SK-N-MC (cell line): ENCODE data around the gene CRK.
"Not testable (repeated sequence)": the region's sequence is repeated elsewhere in the genome, so short reads cannot be mapped to it uniquely, and the experiment has no call there.

Experiments used
- DNase-seq: peaks from one replicate; pipeline ENCODE4 v3.0.0-alpha.2; 2011; ENCODE audit warnings: low read depth, low spot score
- H3K27ac ChIP-seq: fragments of 200-600 bp; sonication (generic); 2 replicates; pipeline ENCODE4 v1.5.1; 2016; ENCODE audit warnings: mixed run types
- H3K36me3 ChIP-seq: fragments of 200-600 bp; sonication (generic); 2 replicates; pipeline ENCODE4 v1.6.1; 2017; ENCODE audit warnings: antibody characterized with exemption, low read length, mixed read lengths; ENCODE audit not compliant: insufficient read depth
- H3K4me3 ChIP-seq: fragments of 200-600 bp; sonication (generic); 2 replicates; pipeline ENCODE4 v1.5.1; 2016
- H3K9ac ChIP-seq: fragments of 200-600 bp; sonication (generic); 2 replicates; pipeline ENCODE4 v1.8.0; 2017; ENCODE audit warnings: mixed run types, mixed read lengths; ENCODE audit not compliant: insufficient read length
- H3K9me3 ChIP-seq: fragments of 200-600 bp; sonication (generic); 2 replicates; pipeline ENCODE4 v1.6.1; 2017; ENCODE audit warnings: low read depth, mild to moderate bottlenecking, antibody characterized with exemption, low read length, moderate library complexity, mixed read lengths
- EZH2 ChIP-seq: fragments of 200-600 bp; sonication (generic); IDR thresholded peaks from one replicate; pipeline ENCODE4 v1.6.1; 2017; ENCODE audit warnings: antibody characterized with exemption
- FOXP2 ChIP-seq: optimal IDR thresholded peaks from 2 replicates; pipeline ENCODE3; 2011; ENCODE audit warnings: mild to moderate bottlenecking, moderate library complexity; ENCODE audit not compliant: insufficient read depth; ENCODE audit errors: extremely low read length, control extremely low read depth
- POLR2AphosphoS5 ChIP-seq: IDR thresholded peaks from 2 replicates; pipeline ENCODE4 v1.6.1; 2012; ENCODE audit warnings: mild to moderate bottlenecking, low read depth, low read length, borderline replicate concordance

Gene CRK

DNA sequence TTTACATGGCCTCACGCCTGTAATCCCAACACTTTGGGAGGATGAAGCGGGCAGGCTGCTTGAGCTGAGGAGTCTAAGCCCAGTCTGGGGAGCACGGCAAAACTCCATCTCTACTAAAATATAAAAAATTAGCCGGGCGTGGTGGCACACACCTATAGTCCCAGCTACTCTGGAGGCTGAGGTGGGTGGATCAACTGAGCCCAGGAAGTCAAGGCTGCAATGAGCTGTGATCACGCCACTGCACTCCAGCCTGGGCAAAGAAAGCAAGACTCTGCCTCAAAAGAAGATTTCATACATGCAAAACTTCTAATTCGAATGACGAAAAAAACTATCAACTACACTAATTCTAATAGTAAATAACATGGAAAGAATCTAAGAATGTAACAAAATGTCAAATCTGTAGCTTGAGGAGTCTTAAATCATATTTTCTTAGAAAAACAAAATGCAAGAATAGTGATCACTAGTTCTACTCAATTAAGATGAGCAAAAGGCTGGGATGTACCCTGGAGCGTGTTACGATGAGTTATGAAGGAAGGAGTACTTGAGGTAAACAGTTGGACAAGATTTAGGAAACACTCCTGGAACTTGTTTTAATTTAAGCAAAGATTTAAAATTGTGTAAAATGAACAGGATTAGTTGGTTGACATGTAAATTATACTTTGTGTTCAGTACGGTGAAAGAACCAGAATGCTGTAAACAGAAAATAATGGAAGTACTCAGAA lies 76.7 kb downstream of the CRK start:
- no peak for DNase-seq
- TF ChIP-seq FOXP2, result no peak
- no peak for TF ChIP-seq POLR2AphosphoS5
- no peak for TF ChIP-seq EZH2
- peak overlapping the region; percentile 32; the same call in 1 of the 2 replicates for H3K27ac ChIP-seq
- H3K36me3 ChIP-seq, result peaks cover 51% of the 10 kb centered on the region
- no peaks in the 10 kb centered on the region for H3K9me3 ChIP-seq
- H3K4me3 ChIP-seq, result no peak overlapping the region
- no peak overlapping the region for H3K9ac ChIP-seq

DNA sequence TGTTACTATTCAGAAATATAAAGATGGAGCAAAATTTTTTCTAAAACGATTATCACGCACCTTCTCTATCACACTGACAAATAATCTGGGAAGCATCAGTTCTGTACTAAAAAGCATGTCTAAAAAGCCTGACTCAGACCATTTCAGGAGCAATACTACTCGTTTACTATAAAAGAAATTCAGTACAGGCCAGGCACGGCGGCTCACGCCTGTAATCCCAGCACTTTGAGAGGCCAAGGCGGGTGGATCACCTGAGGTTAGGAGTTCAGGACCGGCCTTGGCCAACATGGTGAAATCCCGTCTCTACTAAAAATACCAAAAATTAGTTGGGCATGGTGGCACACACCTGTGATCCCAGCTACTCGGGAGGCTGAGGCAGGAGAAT lies 77.6 kb downstream of the CRK start:
- H3K9ac ChIP-seq, H3K27ac ChIP-seq, H3K9me3 ChIP-seq, DNase-seq, H3K4me3 ChIP-seq: not testable (repeated sequence)
- H3K36me3 ChIP-seq, result peaks cover 54% of the 10 kb centered on the region

DNA sequence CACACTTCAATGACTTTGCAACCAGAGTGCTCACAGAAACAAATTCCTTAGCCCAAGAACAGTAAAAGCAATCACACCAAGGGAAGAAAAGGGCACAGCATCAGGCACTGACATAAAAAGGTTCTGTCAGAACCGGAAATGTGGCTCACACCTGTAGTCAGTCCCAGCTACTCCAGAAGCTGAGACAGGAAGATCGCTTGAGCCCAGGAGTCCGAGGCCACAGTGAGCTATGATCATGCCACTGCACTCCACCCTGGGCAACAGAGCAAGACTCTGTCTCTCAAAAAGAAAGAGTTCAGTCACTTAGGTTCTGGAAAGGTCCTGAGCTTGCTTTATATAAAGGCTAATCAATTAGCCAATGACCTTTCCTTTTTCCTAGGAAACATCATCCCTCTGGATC lies 78.7 kb downstream of the CRK start:
- Histone ChIP-seq H3K4me3 (no peak overlapping the region), H3K9me3 (no peaks in the 10 kb centered on the region), H3K36me3 (peaks cover 62% of the 10 kb centered on the region), H3K27ac (no peak overlapping the region), H3K9ac (no peak overlapping the region)
- DNase-seq, result no peak
- TF ChIP-seq FOXP2 (no peak), EZH2 (no peak), POLR2AphosphoS5 (no peak)

DNA sequence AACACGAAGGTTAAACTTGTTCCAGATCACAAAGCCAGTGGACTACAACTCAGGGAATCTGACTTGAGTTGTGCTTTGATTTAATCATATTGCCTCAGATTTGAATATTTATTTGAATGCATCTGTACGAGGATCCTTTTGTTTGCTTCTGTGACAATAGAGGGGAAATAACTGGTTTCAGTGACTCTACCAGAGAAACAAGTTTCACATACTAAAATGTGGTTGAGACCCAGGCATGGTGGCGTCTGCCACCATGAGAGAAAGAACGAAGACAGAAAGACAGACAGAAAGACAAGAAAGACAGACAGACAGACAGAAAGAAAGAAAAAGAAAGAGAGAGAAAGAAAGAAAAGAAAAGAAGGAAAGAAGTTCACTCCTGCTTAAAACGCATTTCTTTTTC lies 80.0 kb downstream of the CRK start:
- Histone ChIP-seq H3K36me3 (peaks cover 66% of the 10 kb centered on the region), H3K9ac (no peak overlapping the region), H3K9me3 (no peaks in the 10 kb centered on the region), H3K4me3 (no peak overlapping the region), H3K27ac (peak overlapping the region; percentile 60)
- no peak for DNase-seq
- no peak for TF ChIP-seq EZH2
- TF ChIP-seq FOXP2, result no peak
- no peak for TF ChIP-seq POLR2AphosphoS5

DNA sequence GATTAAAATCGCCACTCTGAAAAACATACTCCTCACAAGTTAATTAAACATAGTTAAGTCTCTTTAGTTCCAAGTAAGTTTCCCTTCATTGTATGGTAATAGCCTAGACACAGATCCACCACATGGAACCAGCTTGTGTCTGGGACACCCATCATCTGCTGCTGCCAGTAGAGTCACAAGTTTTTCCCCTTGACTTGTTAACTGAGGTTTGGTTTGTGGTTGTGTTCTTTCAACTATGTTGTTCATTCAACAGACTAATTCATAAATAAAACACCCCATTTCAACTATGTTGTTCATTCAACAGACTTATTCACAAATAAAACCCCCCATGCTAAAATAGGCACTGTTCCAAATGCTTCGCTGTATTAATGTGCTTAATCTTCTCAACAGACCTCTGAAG lies 80.4 kb downstream of the CRK start:
- Histone ChIP-seq H3K36me3 (peaks cover 66% of the 10 kb centered on the region), H3K27ac (peak overlapping the region; percentile 60), H3K9ac (no peak overlapping the region), H3K4me3 (no peak overlapping the region), H3K9me3 (no peaks in the 10 kb centered on the region)
- TF ChIP-seq FOXP2 (no peak), POLR2AphosphoS5 (no peak), EZH2 (no peak)
- no peak for DNase-seq

DNA sequence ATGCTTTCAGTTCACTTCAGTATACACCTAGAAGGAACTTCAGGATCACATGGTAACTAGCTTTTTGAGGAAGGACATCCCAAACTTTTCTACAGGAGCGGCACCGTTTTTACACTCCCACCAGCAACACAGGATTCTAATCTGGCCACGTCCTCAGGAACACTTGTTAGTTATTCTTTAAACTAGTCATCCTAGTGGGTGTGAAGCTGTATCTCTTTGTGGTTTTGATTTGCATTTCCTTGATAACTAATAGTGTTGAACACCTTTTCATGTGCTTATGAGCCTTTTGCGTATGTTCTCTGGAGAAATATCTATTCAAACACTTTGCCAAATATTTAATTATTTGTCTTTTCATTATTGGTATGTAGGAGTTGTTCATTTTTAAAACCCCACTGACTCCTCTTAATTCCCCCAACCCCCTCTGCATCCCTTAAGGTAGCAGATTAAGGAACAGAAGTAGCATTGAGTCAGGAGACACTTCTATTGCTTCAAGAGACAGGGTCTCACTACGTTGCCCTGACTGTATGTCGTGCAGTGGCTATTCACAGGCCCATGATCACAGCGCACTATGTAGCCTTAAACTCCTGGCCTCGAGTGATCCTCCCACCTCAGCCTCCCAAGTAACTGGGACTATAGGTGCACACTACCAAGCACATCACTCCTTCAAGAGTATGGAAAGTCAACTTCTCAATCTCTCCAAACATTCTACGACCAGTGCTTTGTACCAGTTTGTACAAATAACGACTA lies 81.4 kb downstream of the CRK start:
- no peak for DNase-seq
- Histone ChIP-seq H3K9ac (no peak overlapping the region), H3K4me3 (no peak overlapping the region), H3K36me3 (peaks cover 66% of the 10 kb centered on the region), H3K27ac (peak overlapping the region; percentile 25; the same call in 1 of the 2 replicates), H3K9me3 (no peaks in the 10 kb centered on the region)
- TF ChIP-seq EZH2 (no peak), POLR2AphosphoS5 (no peak), FOXP2 (no peak)

DNA sequence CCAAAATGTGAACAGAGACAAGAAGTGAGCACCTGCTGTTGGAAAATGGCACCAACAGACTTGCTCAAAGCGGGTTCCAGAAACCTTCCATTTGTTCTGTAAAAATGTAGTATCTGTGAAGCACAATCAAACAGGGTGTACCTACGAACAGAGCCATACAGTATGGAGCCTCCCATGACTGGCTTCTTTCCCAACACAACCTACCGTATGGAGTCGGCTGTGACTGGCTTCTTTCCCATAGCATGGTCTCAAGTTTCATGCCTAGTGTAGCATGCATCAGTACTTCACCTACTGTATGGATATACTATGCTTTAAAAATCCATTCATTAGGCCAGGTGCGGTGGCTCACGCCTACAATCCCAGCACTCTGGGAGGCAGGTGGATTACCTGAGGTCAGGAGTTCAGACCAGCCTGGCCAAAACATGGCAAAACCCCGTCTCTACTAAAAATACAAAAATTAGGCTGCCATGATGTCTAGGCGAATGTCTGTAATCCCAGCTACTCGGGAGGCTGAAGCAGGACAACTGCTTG lies 82.3 kb downstream of the CRK start:
- no peak for TF ChIP-seq FOXP2
- no peak for TF ChIP-seq EZH2
- no peak for TF ChIP-seq POLR2AphosphoS5
- peaks cover 60% of the 10 kb centered on the region for H3K36me3 ChIP-seq

DNA sequence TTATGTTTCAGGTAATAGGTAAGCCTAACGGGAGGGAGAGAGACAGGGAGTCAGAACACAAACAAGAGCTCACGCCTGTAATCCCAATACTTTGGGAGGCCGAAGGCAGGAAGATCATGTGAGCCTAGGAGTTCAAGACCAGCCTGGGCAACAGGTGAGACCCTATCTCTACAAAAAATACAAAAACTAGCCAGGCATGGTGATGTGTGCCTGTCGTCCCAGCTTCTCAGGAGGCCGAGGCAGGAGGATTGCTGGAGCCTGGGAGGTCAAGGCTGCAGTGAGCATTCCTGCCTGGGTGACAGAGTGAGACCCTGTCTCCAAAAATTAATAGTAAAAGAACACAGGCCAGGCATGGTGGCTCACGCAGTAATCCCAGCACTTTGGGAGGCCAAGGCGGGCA lies 83.4 kb downstream of the CRK start:
- Histone ChIP-seq H3K9me3 (no peaks in the 10 kb centered on the region), H3K36me3 (peaks cover 50% of the 10 kb centered on the region), H3K9ac (no peak overlapping the region), H3K27ac (peak overlapping the region; percentile 57), H3K4me3 (no peak overlapping the region)
- TF ChIP-seq POLR2AphosphoS5 (no peak), EZH2 (no peak), FOXP2 (no peak)
- DNase-seq, result no peak

More for the DNA sequence above, 82.3 kb downstream of the CRK start:
- no peak for DNase-seq
- H3K4me3 ChIP-seq, result no peak overlapping the region
- H3K27ac ChIP-seq, result no peak overlapping the region
- H3K9me3 ChIP-seq, result no peaks in the 10 kb centered on the region
- no peak overlapping the region for H3K9ac ChIP-seq
